ENCODE results near the gene MRGPRF. TPM values are rescaled to one million over a fixed set of nuclear protein-coding genes. Genes with fewer than 3 reads are reported as not detected.

Gene MRGPRF
- total RNA-seq, 4 donors from 2014 or later = 17.9 to 119 (median 43.6) TPM

DNA sequence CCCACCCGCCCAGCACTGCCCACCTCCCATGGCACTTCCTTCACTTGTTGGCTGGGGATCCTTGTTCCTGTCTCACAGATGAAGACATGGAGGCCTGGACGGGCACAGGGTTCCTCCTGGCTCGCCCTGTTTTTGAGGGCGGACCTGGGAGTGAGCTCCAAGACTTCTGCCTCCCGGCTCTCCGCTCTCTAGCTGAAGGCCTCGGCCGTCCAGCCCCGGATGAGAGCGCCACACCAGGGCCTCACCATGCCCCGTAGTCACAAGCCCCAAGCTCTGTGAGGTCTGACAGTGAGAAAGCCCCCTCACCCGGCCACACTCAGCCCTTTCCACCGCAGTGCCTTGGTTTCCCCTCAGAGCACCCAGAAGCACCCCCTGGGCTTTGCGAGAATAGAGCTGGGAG, 44.8 kb upstream of the MRGPRF start:
- intact Hi-C loops (cut with DNase I; ENCODE audit: low total_unique reads) (no loop called here), in situ Hi-C loops (cut with MboI; ENCODE audit: low pct_ligation_motif_present in 1 of 4, low pct_unique_long_range_greater_than_20kb in 1 of 4, low sequenced_read_pairs in 3 of 4) (no loop called here)
- Histone ChIP-seq H3K27ac (no peak overlapping the region), H3K9me3 (no peaks in the 10 kb centered on the region), H3K36me3 (peaks cover 0 to 6% (median under 1%) of the 10 kb centered on the region in 4 donors), H3K4me3 (no peak overlapping the region), H3K4me1 (peaks cover 13 to 20% (median 15%) of the 10 kb centered on the region in 4 donors), H3K27me3 (no peaks in the 10 kb centered on the region)
- DNase-seq = no peak
- TF ChIP-seq EP300 (IDR thresholded peaks at IDR 0.05; ENCODE audit: low read depth) = no peak
- TF ChIP-seq POLR2AphosphoS5 (IDR thresholded peaks at IDR 0.05) = no peak
- TF ChIP-seq POLR2A (IDR thresholded peaks at IDR 0.05) = no peak
- no peak for TF ChIP-seq CTCF (IDR thresholded peaks at IDR 0.05)
- 88% methylated on average over 14 of the region's 14 CpGs; no CpG with 5 or more reads in 1 of the 2 donors for WGBS, 2 donors (ENCODE audit: low coverage in 1 of 2)

GRCh38 chr11:69057236-69057635, 44.2 kb upstream of the MRGPRF start:
- intact Hi-C loops (cut with DNase I; ENCODE audit: low total_unique reads) (no loop called here), in situ Hi-C loops (cut with MboI; ENCODE audit: low pct_ligation_motif_present in 1 of 4, low pct_unique_long_range_greater_than_20kb in 1 of 4, low sequenced_read_pairs in 3 of 4) (no loop called here)
- Histone ChIP-seq H3K4me3 (no peak overlapping the region), H3K4me1 (peaks cover 13 to 26% (median 18%) of the 10 kb centered on the region in 4 donors), H3K36me3 (peaks cover 0 to 6% (median 0%) of the 10 kb centered on the region in 4 donors), H3K9me3 (no peaks in the 10 kb centered on the region), H3K27me3 (no peaks in the 10 kb centered on the region), H3K27ac (no peak overlapping the region)
- 92% methylated on average over 15 of the region's 15 CpGs; no CpG with 5 or more reads in 1 of the 2 donors for WGBS, 2 donors (ENCODE audit: low coverage in 1 of 2)
- no peak for DNase-seq
- TF ChIP-seq EP300 (IDR thresholded peaks at IDR 0.05; ENCODE audit: low read depth) = no peak
- TF ChIP-seq POLR2AphosphoS5 (IDR thresholded peaks at IDR 0.05) = no peak
- no peak for TF ChIP-seq POLR2A (IDR thresholded peaks at IDR 0.05)
- no peak for TF ChIP-seq CTCF (IDR thresholded peaks at IDR 0.05)

DNA sequence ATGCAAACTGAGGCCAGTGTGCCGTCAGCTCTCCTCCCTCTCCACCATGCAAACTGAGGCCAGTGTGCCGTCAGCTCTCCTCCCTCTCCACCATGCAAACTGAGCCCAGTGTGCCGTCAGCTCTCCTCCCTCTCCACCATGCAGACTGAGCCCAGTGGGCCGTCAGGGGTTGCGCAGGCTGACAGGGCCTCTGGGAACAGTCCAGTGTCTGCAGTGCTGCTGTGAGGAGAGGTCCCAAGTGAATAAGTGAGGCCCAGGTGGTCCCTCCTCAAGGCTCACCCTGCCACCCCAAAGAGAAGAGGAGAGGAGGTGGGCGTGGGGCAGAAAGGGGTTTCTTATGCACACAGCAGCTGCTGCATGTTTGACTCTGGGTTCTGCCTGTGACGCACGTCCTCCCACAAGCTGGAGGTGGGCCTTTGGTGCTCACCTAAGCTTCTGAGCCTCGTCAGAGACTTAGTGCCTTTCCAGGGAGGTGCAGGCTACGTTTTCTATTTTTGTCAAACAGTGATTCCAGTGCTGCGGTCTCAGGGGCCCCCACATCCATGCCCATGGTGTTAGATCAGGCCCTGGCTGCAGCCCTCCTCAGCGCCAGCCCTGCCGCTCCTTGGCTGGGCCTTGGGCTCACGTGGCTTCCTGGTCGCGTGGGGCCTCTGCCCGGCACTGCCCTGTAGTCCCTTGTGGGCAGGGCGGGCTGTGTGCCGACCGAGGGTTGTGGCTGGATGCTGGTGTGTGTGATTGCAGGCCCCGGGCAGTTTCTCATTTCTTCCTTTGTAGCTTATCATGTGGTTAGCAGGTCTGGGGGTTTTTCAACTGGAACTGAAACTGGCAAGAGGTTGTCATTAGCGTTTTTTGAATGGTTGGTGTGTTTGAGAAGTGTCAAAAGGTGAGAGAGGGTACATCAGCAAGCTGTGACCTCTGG, 42.8 kb upstream of the MRGPRF start:
- in situ Hi-C loops (cut with MboI; ENCODE audit: low pct_ligation_motif_present in 1 of 4, low pct_unique_long_range_greater_than_20kb in 1 of 4, low sequenced_read_pairs in 3 of 4) = no loop called here
- H3K4me3 ChIP-seq = no peak overlapping the region
- peak overlapping the region; percentile 35 to 61 (median 52) for H3K27ac ChIP-seq
- no peaks in the 10 kb centered on the region for H3K27me3 ChIP-seq
- H3K9me3 ChIP-seq = no peaks in the 10 kb centered on the region
- peak; percentile 73 for DNase-seq
- H3K36me3 ChIP-seq = peaks cover 0 to 6% (median 0%) of the 10 kb centered on the region in 4 donors
- H3K4me1 ChIP-seq = peaks cover 15 to 39% (median 24%) of the 10 kb centered on the region in 4 donors
- TF ChIP-seq POLR2AphosphoS5 (IDR thresholded peaks at IDR 0.05) (no peak), POLR2A (IDR thresholded peaks at IDR 0.05) (no peak), EP300 (IDR thresholded peaks at IDR 0.05; ENCODE audit: low read depth) (no peak), CTCF (IDR thresholded peaks at IDR 0.05) (no peak)
- intact Hi-C loops (cut with DNase I; ENCODE audit: low total_unique reads) = no loop called here
- 62 to 68% methylated on average over 10 to 20 of the region's 22 CpGs for WGBS, 2 donors (ENCODE audit: low coverage in 1 of 2)

DNA sequence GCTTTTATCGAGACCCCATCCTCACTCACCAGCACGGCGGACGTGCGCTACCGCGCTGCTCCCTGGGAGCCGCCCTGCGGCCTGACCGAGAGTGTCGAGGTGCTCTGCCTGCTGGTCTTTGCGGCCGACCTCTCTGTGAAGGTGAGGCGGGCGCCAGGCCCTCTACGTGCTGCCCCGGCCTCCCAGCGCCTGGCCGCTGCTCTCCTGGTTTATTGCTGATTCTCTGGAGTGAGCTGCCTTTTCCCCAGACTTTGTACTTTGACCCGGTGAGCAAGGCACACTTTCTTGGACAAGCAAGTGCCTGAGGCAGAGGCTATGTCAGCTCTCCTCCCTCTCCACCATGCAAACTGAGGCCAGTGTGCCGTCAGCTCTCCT, 42.2 kb upstream of the MRGPRF start:
- WGBS, 2 donors (ENCODE audit: low coverage in 1 of 2) = 57 to 62% methylated on average over 1 to 21 of the region's 21 CpGs
- Histone ChIP-seq H3K27ac (peak overlapping the region; percentile 44 to 61 (median 58)), H3K36me3 (peaks cover 0 to 6% (median 0%) of the 10 kb centered on the region in 4 donors)

More for the DNA sequence above, 42.2 kb upstream of the MRGPRF start:
- in situ Hi-C loops (cut with MboI; ENCODE audit: low pct_ligation_motif_present in 1 of 4, low pct_unique_long_range_greater_than_20kb in 1 of 4, low sequenced_read_pairs in 3 of 4) (no loop called here), intact Hi-C loops (cut with DNase I; ENCODE audit: low total_unique reads) (no loop called here)
- Histone ChIP-seq H3K4me3 (no peak overlapping the region), H3K9me3 (no peaks in the 10 kb centered on the region), H3K27me3 (no peaks in the 10 kb centered on the region), H3K4me1 (peaks cover 16 to 45% (median 28%) of the 10 kb centered on the region in 4 donors)
- peak; percentile 72 for DNase-seq
- no peak for TF ChIP-seq EP300 (IDR thresholded peaks at IDR 0.05; ENCODE audit: low read depth)
- TF ChIP-seq CTCF (IDR thresholded peaks at IDR 0.05) = no peak
- TF ChIP-seq POLR2A (IDR thresholded peaks at IDR 0.05) = no peak
- TF ChIP-seq POLR2AphosphoS5 (IDR thresholded peaks at IDR 0.05) = no peak
